Glomerular visceral epithelial cell (primary cell): ENCODE data around the gene DAGLA.
A peak's percentile ranks its signal among the peaks of the same experiment; 100 is the strongest.
"Not testable (repeated sequence)": the region's sequence is repeated elsewhere in the genome, so short reads cannot be mapped to it uniquely, and the experiment has no call there.

Experiments used
- DNase-seq: peaks from one replicate; pipeline ENCODE4 v3.0.0-alpha.2; 2016; ENCODE audit errors: extremely low spot score

DAGLA gene, protein sequence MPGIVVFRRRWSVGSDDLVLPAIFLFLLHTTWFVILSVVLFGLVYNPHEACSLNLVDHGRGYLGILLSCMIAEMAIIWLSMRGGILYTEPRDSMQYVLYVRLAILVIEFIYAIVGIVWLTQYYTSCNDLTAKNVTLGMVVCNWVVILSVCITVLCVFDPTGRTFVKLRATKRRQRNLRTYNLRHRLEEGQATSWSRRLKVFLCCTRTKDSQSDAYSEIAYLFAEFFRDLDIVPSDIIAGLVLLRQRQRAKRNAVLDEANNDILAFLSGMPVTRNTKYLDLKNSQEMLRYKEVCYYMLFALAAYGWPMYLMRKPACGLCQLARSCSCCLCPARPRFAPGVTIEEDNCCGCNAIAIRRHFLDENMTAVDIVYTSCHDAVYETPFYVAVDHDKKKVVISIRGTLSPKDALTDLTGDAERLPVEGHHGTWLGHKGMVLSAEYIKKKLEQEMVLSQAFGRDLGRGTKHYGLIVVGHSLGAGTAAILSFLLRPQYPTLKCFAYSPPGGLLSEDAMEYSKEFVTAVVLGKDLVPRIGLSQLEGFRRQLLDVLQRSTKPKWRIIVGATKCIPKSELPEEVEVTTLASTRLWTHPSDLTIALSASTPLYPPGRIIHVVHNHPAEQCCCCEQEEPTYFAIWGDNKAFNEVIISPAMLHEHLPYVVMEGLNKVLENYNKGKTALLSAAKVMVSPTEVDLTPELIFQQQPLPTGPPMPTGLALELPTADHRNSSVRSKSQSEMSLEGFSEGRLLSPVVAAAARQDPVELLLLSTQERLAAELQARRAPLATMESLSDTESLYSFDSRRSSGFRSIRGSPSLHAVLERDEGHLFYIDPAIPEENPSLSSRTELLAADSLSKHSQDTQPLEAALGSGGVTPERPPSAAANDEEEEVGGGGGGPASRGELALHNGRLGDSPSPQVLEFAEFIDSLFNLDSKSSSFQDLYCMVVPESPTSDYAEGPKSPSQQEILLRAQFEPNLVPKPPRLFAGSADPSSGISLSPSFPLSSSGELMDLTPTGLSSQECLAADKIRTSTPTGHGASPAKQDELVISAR

DNA sequence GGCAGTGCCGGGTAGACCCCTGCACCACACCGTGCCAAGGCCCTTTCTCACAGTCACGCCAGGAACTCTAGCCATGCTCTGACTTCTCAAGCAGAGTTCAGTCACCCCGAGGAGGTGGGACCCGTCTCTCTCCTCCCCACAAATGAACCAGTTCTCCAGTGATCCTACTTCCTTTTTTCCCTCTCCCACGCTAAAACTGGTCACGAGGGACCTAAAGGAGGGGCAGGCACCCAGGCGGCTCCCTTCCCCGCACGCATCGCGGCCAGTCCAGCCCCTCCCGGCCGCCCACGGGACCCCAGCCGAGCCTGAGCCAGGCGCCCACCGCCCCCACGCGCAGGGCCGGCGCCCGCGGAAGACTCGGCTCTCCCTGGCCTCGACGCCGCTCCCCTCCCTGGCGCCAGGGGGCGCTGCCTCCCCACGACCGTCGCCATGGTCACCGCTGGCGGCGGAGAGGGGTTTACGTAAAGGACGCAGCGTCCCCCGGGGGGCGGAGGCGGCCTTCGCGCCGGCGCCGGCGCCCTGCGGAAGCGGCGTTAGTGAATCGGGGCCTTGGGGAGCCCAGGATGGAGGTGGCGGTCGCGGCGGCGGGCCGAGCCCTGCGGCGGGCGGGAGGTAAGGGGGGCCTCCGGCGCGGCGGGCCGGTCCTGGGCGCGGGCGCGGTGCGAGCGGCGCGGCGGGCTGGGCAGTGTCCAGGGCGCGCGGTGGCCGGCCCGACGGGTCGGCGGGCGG, at the start of gene DAGLA:
Gene DAGLA (plus strand): TSS at position 499 of the 729 bp plus-strand sequence. CDS start 39,765 bp downstream, outside the sequence.
- DNase-seq = peak; percentile 65

DNA sequence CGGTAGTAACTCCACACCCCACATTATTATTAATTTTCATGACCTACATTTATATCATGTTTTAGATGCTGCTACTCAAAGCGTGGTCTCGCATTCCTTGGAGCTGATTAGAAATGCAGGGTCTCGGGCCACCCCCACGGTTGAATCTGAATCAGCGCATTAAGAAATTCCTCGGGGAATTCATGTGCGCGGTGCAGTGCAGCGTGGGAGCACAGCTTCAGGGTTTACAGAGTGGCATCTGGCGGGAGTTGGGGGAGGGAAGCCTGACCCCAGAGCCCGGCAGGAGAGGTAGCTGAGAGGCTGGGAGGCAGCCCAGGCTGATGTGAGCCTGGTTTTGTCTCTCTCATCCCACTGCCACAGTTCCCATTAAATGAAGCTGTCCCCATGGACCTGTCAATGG, 48.1 kb upstream of the DAGLA start:
- DNase-seq = no peak

DNA sequence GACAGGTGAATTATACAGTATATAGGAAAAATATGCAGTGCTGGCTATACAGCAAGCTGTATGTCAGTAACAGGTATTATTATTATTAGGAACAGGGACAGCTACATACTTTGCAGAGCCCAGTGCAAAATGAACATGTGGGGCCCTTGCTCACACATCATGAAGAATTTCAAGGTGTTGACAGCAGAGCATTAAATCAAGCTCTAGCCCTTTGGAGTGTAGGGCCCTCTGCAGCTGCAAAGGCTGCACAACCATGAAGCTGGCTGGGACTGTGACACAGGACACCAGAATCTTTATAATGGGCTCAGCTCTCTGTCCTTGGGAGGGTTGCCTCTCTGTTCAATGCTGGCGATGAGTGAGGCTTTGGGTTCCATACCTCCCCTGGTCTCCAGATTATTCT, 44.9 kb upstream of the DAGLA start:
- no peak for DNase-seq

DNA sequence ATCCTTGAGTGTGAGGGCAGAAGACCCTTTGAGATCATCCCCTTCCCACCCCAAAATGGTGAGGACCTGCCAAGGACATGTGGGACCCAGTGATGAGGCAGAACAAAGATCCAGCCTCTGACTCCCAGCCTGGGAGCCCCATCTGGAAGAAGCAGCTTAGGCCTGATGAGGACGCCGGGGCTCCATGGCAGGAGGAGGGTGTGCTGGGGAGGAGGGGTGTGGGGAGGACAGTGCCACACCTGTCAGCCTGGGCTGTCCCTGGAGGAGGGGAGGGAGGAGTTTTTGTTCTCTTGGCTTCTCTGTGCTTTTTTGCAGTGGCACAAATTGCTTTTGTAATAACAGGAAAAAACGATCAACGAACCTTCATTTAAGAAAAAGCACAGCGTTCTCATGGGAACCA, 44.4 kb upstream of the DAGLA start:
- no peak for DNase-seq

DNA sequence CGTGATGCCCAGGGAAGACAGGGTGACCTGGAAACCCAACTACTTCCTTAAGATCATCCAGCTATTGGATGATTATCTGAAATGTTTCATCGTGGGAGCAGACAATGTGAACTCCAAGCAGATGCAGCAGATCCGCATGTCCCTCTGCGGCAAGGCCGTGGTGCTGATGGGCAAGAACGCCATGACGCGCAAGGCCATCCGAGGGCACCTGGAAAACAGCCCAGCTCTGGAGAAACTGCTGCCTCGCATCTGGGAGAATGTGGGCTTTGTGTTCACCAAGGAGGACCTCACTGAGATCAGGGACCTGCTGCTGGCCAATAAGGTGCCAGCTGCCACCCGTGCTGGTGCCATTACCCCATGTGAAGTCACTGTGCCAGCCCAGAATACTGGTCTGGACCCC, 43.5 kb upstream of the DAGLA start:
- DNase-seq = no peak

DNA sequence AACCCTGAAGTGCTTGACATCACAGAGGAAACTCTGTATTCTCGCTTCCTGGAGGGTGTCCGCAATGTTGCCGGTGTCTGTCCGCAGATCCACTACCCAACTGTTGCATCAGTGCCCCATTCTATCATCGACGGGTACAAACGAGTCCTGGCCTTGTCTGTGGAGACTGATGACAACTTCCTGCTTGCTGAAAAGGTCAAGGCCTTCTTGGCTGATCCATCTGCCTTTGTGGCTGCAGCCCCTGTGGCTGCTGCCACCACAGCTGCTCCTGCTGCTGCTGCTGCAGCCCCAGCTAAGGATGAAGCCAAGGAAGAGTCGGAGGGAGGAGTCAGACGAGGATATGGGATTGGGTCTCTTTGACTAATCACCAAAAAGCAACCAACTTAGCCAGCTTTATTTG, 42.9 kb upstream of the DAGLA start:
- no peak for DNase-seq

DNA sequence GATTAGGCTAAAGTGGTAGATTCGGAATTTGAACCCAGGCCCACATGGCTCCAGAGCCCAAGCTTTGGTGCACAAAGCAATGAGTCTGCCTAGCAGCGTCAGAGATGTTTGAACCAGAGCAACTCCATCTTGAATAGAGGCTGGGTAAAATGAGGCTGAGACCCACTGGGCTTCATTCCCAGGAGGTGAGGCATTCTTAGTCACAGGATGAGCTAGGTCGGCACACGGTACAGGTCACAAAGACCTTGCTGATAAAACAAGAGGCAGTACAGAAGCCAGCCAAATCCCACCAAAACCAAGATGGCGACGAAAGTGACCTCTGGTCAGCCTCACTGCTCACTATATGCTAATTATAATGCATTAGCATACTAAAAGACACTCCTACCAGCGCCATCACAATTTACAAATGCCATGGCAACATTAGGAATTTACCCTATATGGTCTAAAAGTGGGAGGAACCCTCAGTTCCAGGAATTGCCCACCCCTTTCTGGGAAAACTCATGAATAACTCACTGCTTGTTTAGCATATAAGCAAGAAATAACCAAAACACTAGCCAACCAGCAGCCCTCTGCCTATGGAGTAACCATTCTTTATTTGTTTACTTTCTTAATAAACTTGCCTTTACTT, 40.3 kb upstream of the DAGLA start:
- no peak for DNase-seq

DNA sequence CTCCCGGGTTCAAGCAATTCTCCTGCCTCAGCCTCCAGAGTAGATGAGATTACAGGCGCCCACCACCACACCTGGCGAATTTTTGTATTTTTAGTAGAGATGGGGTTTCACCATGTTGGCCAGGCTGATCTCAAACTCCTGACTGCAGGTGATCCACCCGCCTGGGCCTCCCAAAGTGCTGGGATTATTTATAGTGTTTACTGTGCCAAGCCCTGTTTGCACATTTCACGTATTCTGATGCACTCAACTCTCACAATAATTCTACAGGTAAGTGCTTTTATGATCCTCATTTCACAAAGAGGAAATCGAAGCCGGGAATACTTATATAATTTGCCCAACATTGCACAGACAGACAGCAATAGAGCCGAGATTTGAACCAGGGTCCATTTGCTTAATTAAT, 38.0 kb upstream of the DAGLA start:
- no peak for DNase-seq

DNA sequence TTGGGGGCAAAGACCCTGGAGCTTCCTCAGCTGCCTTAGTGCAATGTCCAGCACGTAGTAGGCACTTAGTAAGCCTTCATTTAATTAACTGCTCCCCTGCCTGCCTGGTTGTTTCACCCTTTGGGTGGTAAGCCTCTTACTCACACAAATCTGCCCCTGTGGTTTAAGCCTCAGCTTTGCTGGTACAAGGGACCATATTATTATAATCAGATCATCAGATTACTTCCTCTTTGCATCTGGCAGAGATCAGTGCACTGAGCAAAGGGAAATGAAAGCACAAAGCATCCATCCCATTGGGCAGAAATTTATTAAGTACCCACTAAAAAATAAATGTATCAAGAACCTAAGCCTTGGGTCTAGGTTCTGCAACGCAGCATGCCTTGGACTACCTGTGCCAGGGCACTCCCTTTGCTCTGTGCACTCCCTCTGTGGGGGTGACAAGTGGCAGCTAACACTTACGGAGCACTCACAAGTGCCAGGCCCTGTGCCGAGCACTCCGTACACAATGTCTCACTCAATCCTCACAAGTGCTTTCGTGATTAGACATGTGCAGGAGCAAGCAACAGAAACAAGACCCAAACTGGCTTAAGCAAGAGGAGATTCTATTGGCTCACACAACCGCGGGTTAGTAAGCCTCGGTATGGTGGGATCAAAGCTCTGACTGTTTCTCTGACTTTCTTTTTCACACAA, 34.9 kb upstream of the DAGLA start:
- DNase-seq = no peak

DNA sequence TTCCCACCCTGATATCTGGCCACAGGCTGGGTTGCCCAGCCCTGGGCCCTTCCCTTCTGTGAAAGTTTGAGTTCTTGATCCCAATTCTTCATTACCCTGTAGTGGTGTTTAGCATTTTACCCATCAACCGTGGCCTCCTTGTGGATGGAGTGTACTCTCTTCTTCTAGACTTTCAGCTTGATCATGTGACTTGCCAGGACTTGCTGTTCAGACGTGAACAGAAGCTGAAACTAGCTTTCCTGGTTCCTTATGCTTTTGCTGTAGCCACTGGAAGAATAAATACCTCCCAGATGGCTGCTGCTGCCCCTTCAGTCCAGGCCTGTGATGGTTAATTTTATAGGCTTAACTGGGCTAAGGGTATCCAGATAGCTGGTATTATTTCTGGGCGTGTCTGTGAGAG, 32.7 kb upstream of the DAGLA start:
- no peak for DNase-seq

DNA sequence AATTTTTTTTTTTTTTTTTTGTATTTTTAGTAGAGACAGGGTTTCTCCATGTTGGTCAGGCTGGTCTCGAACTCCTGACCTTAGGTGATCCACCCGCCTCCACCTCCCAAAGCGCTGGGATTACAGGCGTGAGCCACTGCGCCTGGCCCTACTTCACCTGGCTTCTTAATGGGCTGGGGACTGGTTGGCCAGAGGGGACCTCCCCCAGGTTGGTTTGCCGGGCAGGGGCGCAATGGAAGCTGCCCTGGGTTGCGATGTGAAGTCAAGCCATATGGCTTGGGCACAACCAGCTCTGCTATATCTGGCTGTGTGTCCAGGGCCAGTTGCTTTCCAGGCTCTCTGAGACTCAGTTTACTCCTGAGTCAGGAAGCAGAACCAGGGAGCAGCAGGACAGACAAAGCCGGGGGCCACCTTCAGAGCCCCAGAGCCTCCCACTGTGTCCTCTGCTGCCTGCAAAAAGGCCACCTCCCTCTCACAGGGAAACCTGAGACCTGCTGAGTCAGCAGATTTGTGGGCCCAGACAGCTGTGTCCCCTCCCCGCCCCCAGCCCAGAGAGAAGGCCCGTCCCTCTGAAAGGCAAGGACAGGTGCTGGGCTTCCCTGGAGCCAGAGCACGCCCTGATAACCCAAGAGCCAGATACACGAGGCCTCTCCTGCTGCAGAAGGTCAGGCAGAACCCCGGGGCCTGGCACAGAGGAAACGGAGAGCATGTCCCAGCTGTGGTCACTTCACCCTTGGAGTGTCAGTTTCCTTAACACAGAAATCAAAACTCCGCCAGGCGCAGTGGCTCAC, 29.2 kb upstream of the DAGLA start:
- no peak for DNase-seq

DNA sequence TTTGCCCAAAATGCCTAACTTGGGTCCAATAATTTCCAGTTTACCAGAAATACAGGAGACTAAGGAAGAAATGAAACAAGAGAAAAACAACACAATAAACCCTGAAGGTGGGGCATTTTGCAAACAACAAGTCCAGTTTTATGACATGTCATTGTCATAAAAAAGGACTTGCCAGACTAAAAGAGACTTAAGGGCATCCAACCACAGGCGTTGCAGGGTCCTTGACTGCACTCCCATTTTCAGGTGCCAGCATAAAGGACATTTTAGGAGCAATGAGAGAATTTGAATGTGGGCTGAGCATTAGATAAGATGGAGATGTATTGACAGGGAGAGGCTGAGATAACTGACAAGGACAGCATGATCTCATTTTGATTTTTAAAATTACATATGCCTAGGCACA, 28.1 kb upstream of the DAGLA start:
- DNase-seq = no peak

DNA sequence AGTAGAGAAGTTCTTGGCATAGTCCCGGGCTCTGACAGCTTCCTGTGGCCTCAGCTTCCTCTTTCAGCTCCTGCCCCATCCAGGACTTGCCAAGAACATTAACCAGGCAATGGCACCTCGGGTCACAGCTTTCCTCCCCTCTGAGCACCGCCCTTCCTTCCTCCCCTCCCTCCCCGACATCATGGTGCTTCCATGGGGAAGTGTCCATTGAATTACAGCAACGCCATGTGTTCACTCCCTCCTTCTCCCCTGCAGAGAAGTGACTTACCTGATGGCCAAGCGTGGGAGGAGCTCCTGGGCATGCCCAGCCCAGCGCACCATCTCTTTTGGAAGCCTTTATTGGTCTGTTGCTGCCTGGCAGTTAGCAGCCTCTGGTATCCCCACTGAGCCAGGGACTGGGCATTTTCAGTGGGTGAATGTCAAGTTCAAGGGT, 25.8 kb upstream of the DAGLA start:
- no peak for DNase-seq

DNA sequence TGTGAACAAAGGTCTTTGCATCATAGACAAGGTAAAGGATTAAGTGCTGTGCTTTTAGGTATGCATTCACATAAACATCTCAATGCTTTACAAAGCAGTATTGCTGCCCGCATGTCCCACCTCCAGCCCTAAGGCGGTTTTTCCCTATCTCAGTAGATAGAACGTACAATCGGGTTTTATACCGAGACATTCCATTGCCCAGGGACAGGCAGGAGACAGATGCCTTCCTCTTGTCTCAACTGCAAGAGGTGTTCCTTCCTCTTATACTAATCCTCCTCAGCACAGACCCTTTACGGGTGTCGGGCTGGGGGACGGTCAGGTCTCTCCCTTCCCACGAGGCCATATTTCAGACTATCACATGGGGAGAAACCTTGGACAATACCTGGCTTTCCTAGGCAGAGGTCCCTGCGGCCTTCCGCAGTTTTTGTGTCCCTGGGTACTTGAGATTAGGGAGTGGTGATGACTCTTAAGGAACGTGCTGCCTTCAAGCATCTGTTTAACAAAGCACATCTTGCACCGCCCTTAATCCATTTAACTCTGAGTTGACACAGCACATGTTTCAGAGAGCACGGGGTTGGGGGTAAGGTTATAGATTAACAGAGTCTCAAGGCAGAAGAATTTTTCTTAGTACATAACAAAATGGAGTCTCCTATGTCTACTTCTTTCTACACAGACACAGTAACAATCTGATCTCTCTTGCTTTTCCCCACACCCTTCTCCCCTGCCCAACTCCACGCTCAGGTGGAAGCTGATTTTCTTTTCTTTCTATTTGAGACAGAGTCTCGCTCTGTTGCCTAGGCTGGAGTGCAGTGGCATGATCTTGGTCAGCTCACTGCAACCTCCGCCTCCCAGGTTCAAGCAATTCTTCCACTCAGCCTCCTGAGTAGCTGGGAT, 24.7 kb upstream of the DAGLA start:
- DNase-seq = not testable (repeated sequence)

DNA sequence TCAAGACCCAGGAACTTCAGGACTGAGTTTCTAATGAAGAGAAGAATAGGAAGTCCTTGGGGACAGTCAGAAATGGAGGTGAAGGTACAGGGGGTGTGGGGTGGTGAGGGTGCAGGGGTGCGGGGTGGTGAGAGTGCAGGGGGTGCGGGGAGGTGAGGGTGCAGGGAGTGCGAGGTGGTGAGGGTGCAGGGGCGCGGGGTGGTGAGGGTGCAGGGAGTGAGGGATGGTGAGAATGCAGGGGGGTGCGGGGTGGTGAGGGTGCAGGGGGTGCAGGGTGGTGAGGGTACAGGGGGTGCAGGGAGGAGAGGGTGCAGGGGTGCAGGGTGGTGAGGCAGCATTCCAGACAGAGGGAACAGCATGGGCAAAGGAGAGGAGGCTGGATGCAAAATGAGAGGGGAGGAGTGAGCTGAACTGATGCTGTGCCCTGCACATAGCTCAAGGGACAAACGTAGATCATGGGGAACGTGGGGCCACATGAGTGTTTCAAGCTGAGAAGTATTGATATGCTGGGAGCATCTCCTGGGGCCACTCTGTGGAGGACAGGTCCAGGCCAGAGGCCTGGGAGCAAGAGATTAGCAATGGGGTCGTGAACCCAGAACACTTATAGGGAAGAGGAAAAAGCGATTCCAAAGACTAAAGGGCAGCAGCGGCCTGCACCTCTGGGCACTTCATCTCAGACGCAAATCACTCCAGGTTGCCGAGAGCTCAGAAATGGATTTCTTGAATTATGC, 23.7 kb upstream of the DAGLA start:
- DNase-seq = no peak

DNA sequence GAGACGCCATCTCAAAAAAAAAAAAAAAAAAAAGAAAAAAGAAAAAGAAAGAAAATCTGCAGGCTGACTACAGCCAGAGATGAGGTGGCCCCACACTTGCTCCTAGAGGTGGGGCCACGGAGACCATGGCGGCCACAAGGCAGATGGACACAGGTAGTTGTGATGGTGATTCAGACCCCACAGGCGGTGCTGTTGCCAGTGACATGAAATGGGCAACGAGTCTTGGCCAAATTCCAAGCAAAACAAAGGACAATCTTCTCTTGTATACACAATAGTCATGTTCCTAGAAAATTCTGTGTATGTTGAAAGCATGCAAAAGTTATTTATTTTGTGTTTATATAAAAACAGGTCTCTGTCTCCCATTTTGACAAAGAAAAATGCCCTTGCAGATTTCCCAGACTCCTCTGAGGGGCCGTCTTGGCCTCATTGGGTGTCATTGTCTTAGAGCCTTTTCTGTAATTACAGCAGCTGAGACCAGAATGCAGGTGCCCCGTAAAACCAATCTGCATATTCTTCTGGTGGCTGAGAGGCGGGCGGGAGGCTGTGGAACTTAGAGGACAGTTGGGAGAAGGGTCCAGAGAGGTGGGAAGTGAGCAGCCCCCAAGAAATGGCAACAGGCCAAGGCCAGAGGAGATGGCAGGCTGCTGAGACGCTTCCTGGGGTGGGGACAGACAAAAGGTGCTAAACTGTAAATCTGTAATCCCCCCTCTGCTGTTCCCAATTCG, 22.5 kb upstream of the DAGLA start:
- peak; percentile 32 for DNase-seq

DNA sequence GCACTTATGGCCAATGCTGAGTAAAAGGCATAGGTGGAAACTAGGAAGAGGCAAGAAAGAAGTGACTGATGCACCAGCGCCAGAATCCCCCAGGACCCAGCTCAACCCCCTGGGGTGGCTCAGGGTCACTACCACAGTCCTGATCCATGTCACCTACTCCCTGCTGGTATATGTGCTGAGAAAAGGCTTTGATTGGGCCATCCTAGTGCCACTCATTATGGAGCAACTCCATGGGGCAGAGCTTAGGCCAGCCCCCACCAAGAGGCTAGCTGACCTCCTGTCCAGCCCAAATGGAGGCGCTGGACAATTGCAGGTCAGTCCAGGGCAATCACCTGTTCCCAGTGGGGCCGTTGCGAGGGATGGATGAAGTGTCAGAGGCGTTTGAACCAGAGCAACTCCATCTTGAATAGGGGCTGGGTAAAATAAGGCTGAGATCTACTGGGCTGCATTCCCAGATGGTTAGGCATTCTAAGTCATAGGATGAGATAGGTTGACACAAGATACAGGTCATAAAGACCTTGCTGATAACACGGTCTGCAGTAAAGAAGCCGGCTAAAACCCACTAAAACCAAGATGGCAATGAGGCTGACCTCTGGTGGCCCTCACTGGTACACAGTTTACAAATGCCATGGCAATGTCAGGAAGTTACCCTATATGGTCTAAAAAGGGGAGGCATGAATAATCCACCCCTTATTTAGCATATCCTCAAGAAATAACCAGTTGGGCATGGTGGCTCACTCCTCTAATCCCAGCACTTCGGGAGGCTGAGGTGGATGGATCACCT, 20.6 kb upstream of the DAGLA start:
- no peak for DNase-seq
